ENCODE data around the gene CDX2. TPM values are rescaled to one million over a fixed set of nuclear protein-coding genes. Genes with fewer than 3 reads are reported as not detected.
"Not testable (repeated sequence)": the region's sequence is repeated elsewhere in the genome, so short reads cannot be mapped to it uniquely, and the experiment has no call there.

Gene CDX2
- total and polyA plus RNA-seq, 9 donors, result 0.02 to 0.26 (median 0.12) TPM; not detected in 6

DNA sequence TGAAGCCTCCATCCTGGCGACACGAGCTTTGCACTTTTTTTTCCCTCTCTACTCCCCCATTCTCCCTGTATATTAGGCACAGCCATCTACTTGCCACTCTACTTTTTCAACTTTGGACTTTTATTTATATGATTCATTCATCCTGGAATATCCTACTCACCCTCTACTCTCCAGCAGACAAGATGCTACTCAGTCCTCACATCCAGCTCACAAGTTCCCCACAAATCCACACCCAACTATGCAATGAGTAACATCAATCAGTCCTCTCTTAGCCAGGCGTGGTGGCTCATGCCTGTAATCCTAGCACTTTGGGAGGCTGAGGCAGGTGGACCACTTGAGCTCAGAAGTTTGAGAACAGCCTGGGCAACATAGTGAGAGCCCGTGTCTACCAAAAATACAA lies 43.3 kb upstream of the CDX2 start:
- DNase-seq, result no peak
- Histone ChIP-seq H3K27me3 (no peaks in the 10 kb centered on the region), H3K9me3 (no peaks in the 10 kb centered on the region), H3K4me3 (no peak overlapping the region), H3K36me3 (no peaks in the 10 kb centered on the region), H3K4me1 (ENCODE audit: insufficient read depth) (no peaks in the 10 kb centered on the region), H3K27ac (no peak overlapping the region)
- TF ChIP-seq POLR2A (IDR thresholded peaks at IDR 0.05) (no peak), EP300 (IDR thresholded peaks at IDR 0.05) (no peak)
- TF ChIP-seq, protein P1, sequence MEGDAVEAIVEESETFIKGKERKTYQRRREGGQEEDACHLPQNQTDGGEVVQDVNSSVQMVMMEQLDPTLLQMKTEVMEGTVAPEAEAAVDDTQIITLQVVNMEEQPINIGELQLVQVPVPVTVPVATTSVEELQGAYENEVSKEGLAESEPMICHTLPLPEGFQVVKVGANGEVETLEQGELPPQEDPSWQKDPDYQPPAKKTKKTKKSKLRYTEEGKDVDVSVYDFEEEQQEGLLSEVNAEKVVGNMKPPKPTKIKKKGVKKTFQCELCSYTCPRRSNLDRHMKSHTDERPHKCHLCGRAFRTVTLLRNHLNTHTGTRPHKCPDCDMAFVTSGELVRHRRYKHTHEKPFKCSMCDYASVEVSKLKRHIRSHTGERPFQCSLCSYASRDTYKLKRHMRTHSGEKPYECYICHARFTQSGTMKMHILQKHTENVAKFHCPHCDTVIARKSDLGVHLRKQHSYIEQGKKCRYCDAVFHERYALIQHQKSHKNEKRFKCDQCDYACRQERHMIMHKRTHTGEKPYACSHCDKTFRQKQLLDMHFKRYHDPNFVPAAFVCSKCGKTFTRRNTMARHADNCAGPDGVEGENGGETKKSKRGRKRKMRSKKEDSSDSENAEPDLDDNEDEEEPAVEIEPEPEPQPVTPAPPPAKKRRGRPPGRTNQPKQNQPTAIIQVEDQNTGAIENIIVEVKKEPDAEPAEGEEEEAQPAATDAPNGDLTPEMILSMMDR (IDR thresholded peaks at IDR 0.05), result no peak
- intact Hi-C loops (cut with DNase I), result no loop called here
- WGBS, 3 donors, result 79 to 88% (median 82%) methylated on average over 4 of the region's 4 CpGs

DNA sequence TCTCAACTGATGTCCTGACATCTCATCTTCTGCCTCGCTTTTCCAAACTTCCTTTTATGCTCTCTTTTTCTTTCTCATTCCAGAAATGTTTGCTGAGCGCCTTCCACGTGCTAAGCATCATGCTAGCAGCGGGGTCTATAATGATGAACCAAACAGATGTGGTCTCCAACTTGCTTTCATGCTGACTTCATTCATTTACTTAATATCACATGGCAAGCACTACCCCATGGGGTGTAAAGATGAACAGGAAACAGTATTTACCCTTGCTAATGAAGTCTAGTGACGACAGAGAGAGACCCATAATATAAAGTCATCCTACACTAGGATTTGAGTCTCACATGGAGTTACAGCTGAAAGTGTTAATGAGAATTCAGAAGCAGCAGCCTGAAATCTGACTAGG lies 40.9 kb upstream of the CDX2 start:
- intact Hi-C loops (cut with DNase I), result no loop called here
- Histone ChIP-seq H3K36me3 (no peaks in the 10 kb centered on the region), H3K9me3 (no peaks in the 10 kb centered on the region), H3K27ac (no peak overlapping the region), H3K27me3 (no peaks in the 10 kb centered on the region), H3K4me1 (ENCODE audit: insufficient read depth) (no peaks in the 10 kb centered on the region), H3K4me3 (no peak overlapping the region)
- DNase-seq, result no peak
- TF ChIP-seq POLR2A (IDR thresholded peaks at IDR 0.05) (no peak), EP300 (IDR thresholded peaks at IDR 0.05) (no peak)
- WGBS, 3 donors, result 65 to 74% (median 67%) methylated on average over 5 of the region's 5 CpGs

DNA sequence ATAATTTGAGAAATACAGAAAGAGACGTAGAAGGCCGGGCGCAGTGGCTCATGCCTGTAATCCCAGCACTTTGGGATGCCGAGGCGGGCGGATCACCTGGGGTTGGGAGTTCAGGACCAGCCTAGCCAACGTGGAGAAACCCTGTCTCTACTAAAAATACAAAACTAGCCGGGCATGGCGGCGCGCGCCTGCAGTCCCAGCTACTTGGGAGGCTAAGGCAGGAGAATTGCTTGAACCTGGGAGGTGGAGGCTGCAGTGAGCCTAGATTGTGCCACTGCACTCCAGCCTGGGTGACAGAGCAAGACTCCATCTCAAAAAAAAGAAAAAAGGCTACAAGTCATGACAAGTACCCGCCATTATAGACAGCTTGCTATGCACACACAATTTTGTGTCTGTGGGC lies 35.9 kb upstream of the CDX2 start:
- H3K27ac ChIP-seq, DNase-seq: not testable (repeated sequence)
- WGBS, 3 donors, result 93 to 96% (median 95%) methylated on average over 13 of the region's 13 CpGs

DNA sequence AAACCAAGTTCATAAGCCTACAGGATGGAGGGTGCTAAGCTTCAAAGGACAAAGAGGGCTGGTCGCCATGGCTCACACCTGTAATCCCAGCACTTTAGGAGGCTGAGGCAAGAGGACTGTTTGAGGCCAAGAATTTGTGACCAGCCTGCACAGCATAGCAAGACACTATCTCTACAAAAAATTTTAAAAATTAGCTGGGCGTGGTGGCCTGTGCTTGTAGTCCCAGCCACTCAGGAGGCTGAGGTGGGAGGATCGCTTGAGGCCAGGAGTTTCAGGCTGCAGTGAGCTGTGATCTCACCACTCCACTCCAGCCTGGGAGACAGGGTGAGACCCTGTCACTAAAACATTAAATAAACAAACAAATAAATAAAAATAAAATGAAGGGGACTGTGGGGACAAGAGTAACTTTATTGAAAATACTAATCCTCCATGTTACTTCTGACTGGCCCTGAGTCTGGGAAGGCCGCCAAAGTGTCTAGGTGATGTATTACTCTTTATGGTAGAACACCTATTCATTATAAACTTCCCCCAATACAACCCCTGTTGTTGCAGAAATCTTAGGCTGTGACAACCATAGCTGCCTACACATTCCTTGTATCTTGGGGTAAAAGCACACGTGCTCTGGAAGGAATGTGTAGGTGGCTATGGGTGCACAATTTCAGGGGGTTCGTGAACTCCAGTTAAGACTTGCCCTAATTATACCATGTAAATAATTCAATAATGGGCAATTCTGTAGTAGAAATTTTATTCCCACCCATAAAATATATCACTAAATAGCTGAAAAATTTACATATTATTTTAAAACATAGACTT lies 34.0 kb upstream of the CDX2 start:
- no peak for DNase-seq
- no peak for TF ChIP-seq POLR2A (IDR thresholded peaks at IDR 0.05)
- TF ChIP-seq, protein P1 (IDR thresholded peaks at IDR 0.05), result no peak
- no peak for TF ChIP-seq EP300 (IDR thresholded peaks at IDR 0.05)
- Histone ChIP-seq H3K36me3 (no peaks in the 10 kb centered on the region), H3K9me3 (no peaks in the 10 kb centered on the region), H3K27ac (no peak overlapping the region), H3K27me3 (no peaks in the 10 kb centered on the region), H3K4me1 (ENCODE audit: insufficient read depth) (no peaks in the 10 kb centered on the region), H3K4me3 (no peak overlapping the region)
- intact Hi-C loops (cut with DNase I), result no loop called here
- WGBS, 3 donors, result 63 to 75% (median 68%) methylated on average over 6 of the region's 6 CpGs

More for the DNA sequence above, 35.9 kb upstream of the CDX2 start:
- H3K4me3 ChIP-seq; H3K4me1 ChIP-seq (ENCODE audit: insufficient read depth); H3K27me3 ChIP-seq; H3K9me3 ChIP-seq; H3K36me3 ChIP-seq; intact Hi-C loops (cut with DNase I): not testable (repeated sequence)

DNA sequence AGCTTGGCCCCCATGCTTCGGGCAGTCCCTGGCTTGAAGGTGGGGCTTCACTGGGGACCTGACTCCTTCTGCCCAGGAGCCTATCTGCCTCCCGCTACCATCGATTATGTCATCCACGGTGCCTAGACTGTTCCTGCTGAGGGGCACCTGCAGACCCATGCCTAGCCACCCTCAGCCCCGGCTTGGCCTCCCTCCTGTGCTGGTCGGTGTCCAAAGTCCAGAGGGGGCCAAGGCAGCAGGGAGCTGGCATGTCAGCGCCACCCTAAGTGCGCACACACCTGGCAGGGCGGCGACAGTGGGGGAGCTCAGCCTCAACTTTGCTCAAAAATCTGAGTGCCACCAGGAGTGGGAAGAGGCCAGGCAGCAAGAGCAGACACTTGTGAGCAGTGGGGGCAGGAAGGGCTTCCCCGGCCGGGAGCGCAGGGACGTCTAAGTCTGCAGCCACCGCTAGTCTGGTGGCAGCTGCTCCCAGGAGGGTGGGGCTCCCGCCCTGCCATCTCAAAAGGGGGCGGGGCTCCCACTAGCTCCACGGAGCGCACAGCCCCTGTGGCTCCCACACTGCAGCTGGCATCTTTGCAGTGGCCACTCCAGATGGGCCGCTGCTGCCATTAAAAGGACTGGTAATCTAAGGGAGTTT lies 32.8 kb upstream of the CDX2 start:
- Histone ChIP-seq H3K4me1 (ENCODE audit: insufficient read depth) (no peaks in the 10 kb centered on the region), H3K27ac (no peak overlapping the region), H3K9me3 (no peaks in the 10 kb centered on the region), H3K36me3 (no peaks in the 10 kb centered on the region), H3K4me3 (no peak overlapping the region), H3K27me3 (no peaks in the 10 kb centered on the region)
- no peak for DNase-seq
- intact Hi-C loops (cut with DNase I), result no loop called here
- TF ChIP-seq, protein P1 (IDR thresholded peaks at IDR 0.05), result no peak
- no peak for TF ChIP-seq EP300 (IDR thresholded peaks at IDR 0.05)
- TF ChIP-seq POLR2A (IDR thresholded peaks at IDR 0.05), result no peak
- WGBS, 3 donors, result 83 to 90% (median 90%) methylated on average over 18 to 20 of the region's 20 CpGs

All from ovary (tissue), 9 donors.